Natural killer cell (primary cell): ENCODE results near the gene ZACN. TPM values are rescaled to one million over a fixed set of nuclear protein-coding genes. Genes with fewer than 3 reads are reported as not detected.

ENCODE experiments used
- ATAC-seq, 3 donors: fragments of 150-1000 bp in 2 of 3; fragments of 200-7000 bp in 1 of 3; cut with Tn5 transposase; 1 replicate in 1 of 3; 2 replicates in 2 of 3; pipeline ENCODE4 v1.10.0; 2021; ENCODE audit warnings: mild to moderate bottlenecking in 2 of 3, moderate library complexity in 2 of 3
- DNase-seq, 2 donors: peaks; one replicate each; pipeline versions ENCODE4 v3.0.0 to v3.0.0-alpha.2; 2013 to 2021; ENCODE audit warnings: mixed read lengths in 1 of 2
- H3K27ac ChIP-seq: one replicate; pipeline ENCODE4 v1.5.1; 2013; ENCODE audit warnings: mild to moderate bottlenecking, low read length
- H3K27me3 ChIP-seq: one replicate; pipeline ENCODE4 v1.6.1; 2013; ENCODE audit warnings: low read length; ENCODE audit not compliant: control insufficient read depth, insufficient read depth
- H3K36me3 ChIP-seq: one replicate; pipeline ENCODE4 v1.6.1; 2013; ENCODE audit warnings: low read length; ENCODE audit not compliant: control insufficient read depth, insufficient read depth
- H3K4me1 ChIP-seq: one replicate; pipeline ENCODE4 v1.6.1; 2013; ENCODE audit warnings: low read length; ENCODE audit not compliant: control insufficient read depth, insufficient read depth
- H3K4me3 ChIP-seq: one replicate; pipeline ENCODE4 v1.5.1; 2013; ENCODE audit warnings: low read length
- H3K9me3 ChIP-seq: one replicate; pipeline ENCODE4 v1.6.1; 2013; ENCODE audit warnings: low read length; ENCODE audit not compliant: control insufficient read depth, insufficient read depth
- H3K27ac Mint-ChIP-seq, 2 donors: one replicate each; pipeline ENCODE4 v1.8.0; 2022; ENCODE audit warnings: mild to moderate bottlenecking in 2 of 2, mixed read lengths in 2 of 2, moderate library complexity in 1 of 2
- H3K27me3 Mint-ChIP-seq, 2 donors: one replicate each; pipeline ENCODE4 v1.8.0; 2022; ENCODE audit warnings: low read depth in 2 of 2, mixed read lengths in 2 of 2
- H3K36me3 Mint-ChIP-seq: one replicate; pipeline ENCODE4 v1.8.0; 2022; ENCODE audit warnings: mixed read lengths
- H3K4me1 Mint-ChIP-seq, 2 donors: one replicate each; pipeline ENCODE4 v1.8.0; 2022; ENCODE audit warnings: mixed read lengths in 2 of 2
- H3K4me3 Mint-ChIP-seq: one replicate; pipeline ENCODE4 v1.8.0; 2022; ENCODE audit warnings: mild to moderate bottlenecking, moderate library complexity, mixed read lengths
- H3K9me3 Mint-ChIP-seq, 2 donors: one replicate each; pipeline ENCODE4 v1.8.0; 2022; ENCODE audit warnings: mixed read lengths in 2 of 2
- CTCF ChIP-seq: fragments of 200-600 bp; IDR thresholded peaks from one replicate; pipeline ENCODE4 v1.8.0; 2022; ENCODE audit warnings: antibody characterized with exemption
- WGBS: methylation state at CpG from one replicate; pipeline ENCODE4 v1.1.7; 2013; ENCODE audit warnings: missing lambda C conversion rate; ENCODE audit not compliant: insufficient coverage; 5-methylcytosine and 5-hydroxymethylcytosine counted together
- intact Hi-C: fragments of 100-400 bp; cut with micrococcal nuclease; formaldehyde crosslinking; loops from one replicate; pipeline ENCODE4 v1.14.2; 2022
- total RNA-seq, 4 donors: library from RNA; stranded (reverse); fragments of 120-200 nt in 1 of 4; gene quantifications; one replicate each; pipeline versions ENCODE4 v1.2.3 to v1.2.4, GENCODE V29; 2013 to 2022

ZACN gene
- total RNA-seq, 3 donors from 2014 or later (not counting 1 experiment from before 2014, with no cell fraction given) = 0.28 to 0.80 (median 0.50) TPM

DNA sequence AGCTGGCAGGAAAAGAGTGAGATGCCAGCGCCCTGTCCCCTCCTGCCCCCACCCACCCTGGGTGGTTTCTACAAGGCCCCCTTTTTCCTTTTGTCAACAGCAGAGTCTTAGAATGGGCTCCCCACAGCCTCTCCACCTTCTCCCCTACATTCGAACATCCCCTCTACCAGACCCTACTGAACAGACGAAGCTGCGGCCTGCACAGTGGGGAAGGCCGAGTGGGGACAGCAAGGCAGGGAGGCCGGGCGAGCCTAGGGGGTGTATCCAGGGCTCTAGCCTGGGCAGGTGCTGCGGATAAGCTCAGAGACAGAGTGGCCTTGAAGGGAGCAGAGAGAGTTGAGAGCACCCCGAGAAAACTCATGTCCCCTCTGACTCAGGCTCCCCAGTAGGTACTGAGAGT, 7.4 kb downstream of the ZACN start:
- ATAC-seq (no peak), DNase-seq (no peak)
- H3K9me3 Mint-ChIP-seq = no peaks in the 10 kb centered on the region
- Histone ChIP-seq H3K4me3 (no peak overlapping the region), H3K27me3 (no peaks in the 10 kb centered on the region), H3K9me3 (no peaks in the 10 kb centered on the region), H3K27ac (no peak overlapping the region), H3K36me3 (peaks cover 88% of the 10 kb centered on the region), H3K4me1 (no peaks in the 10 kb centered on the region)
- peaks cover 0 to 6% of the 10 kb centered on the region in 2 donors for H3K4me1 Mint-ChIP-seq
- WGBS = over 99% methylated on average over 9 of the region's 9 CpGs
- no peaks in the 10 kb centered on the region for H3K36me3 Mint-ChIP-seq
- no peak overlapping the region for H3K27ac Mint-ChIP-seq
- intact Hi-C loops = no loop called here
- no peak overlapping the region for H3K4me3 Mint-ChIP-seq
- no peaks in the 10 kb centered on the region for H3K27me3 Mint-ChIP-seq
- no peak for TF ChIP-seq CTCF

DNA sequence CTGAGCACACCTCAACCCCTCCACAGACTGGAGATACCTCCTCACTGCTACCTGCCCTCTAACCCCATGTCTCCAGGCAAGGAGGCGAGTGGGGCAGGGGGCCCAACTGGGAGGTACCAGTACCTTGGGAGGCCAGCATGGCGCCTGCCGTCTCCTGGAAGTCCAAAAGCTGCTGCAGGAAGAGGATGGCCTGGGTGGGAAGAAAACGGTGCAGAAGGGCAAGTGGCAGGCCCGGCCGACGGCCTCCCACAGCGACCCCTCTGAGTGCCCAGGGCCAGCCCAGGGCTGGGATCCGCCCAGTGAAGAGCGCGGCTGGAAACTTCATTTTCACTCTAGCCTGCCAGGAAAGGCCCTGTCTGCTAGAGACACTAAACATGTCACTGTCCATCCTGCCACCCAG, 8.5 kb downstream of the ZACN start:
- no peak for DNase-seq
- H3K27ac Mint-ChIP-seq = no peak overlapping the region
- Histone ChIP-seq H3K4me3 (no peak overlapping the region), H3K9me3 (no peaks in the 10 kb centered on the region), H3K4me1 (no peaks in the 10 kb centered on the region), H3K27me3 (no peaks in the 10 kb centered on the region), H3K27ac (no peak overlapping the region), H3K36me3 (peaks cover 91% of the 10 kb centered on the region)
- ATAC-seq = no peak
- no peaks in the 10 kb centered on the region for H3K4me1 Mint-ChIP-seq
- WGBS = 98% methylated on average over 11 of the region's 11 CpGs
- intact Hi-C loops = no loop called here
- no peaks in the 10 kb centered on the region for H3K27me3 Mint-ChIP-seq
- no peak overlapping the region for H3K4me3 Mint-ChIP-seq
- no peak for TF ChIP-seq CTCF
- no peaks in the 10 kb centered on the region for H3K9me3 Mint-ChIP-seq
- no peaks in the 10 kb centered on the region for H3K36me3 Mint-ChIP-seq

DNA sequence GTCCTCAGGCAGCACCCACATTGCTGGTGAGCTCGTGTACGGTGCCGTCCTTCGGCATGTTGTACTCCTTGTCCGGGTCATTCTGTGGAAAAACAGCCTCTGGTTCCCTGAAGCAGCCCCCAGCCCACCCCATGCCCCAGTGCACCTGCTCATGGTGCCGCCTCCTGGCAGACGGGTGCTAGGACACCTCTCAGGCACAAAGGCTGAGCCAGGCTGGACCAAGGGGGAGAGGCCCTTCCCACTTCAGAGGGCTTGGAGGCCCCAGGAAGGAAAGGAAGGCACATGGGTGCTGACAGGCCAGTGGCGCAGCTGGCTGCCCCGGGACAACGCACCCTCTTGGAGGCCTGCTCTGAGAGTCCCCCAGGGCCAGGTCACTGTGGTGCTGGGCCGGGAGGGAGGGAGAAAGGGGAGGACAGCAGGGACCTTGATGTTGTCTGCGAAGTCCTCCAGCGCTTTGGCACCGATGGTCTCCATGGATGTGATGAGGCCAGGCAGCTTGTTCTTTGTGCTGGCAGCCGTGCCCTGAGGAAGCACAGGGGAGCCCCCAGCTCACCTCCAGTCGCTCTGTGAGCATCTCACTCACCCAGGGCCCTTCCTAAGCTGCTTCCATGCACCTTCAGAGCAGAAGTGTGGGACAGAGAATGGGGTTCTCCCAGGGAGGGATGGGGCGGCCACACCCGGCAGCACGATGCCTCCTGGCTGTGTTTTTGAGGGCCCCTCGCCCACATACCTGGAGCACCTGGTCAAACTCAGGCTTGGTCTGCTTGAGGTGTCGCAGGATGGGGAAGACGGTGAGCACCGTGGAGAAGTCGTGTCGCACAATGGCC, 9.3 kb downstream of the ZACN start:
- no peak overlapping the region for H3K4me3 ChIP-seq
- Mint-ChIP-seq H3K36me3 (no peaks in the 10 kb centered on the region), H3K27ac (no peak overlapping the region), H3K4me3 (no peak overlapping the region), H3K9me3 (no peaks in the 10 kb centered on the region), H3K4me1 (no peaks in the 10 kb centered on the region), H3K27me3 (no peaks in the 10 kb centered on the region)
- H3K36me3 ChIP-seq = peaks cover 91% of the 10 kb centered on the region
- H3K27me3 ChIP-seq = no peaks in the 10 kb centered on the region
- no peak for TF ChIP-seq CTCF
- intact Hi-C loops = no loop called here
- no peak overlapping the region for H3K27ac ChIP-seq
- H3K4me1 ChIP-seq = no peaks in the 10 kb centered on the region
- 97% methylated on average over 25 of the region's 25 CpGs for WGBS
- ATAC-seq (no peak), DNase-seq (no peak)
- H3K9me3 ChIP-seq = no peaks in the 10 kb centered on the region
